ENCODE results near the gene GID4. TPM values are rescaled to one million over a fixed set of nuclear protein-coding genes. Genes with fewer than 3 reads are reported as not detected.
A peak's percentile ranks its signal among the peaks of the same experiment; 100 is the strongest.

GID4 gene
- total and polyA plus RNA-seq, 9 of the 15 experiments (the other 6 are each of a cell fraction or from before 2014, with no cell fraction given): 1.2 to 6.4 (median 3.7) TPM

- TF ChIP-seq ZNF318 (IDR thresholded peaks at IDR 0.05; ENCODE audit: borderline replicate concordance in 1 of 2, low read depth in 1 of 2): no peak
- peak; percentile 13; the same call in 1 of the 2 replicates for TF ChIP-seq PKNOX1 (IDR thresholded peaks at IDR 0.05)
- no peak for TF ChIP-seq ZNF140 (CRISPR knock-in tag; IDR thresholded peaks at IDR 0.05)
Measured at GRCh38 chr17:18093616-18094408, 54.6 kb downstream of the GID4 start (continued).
